Eye (tissue), 1 donor: Measurements from ENCODE around the gene GRID1.
"Not testable (repeated sequence)": the region's sequence is repeated elsewhere in the genome, so short reads cannot be mapped to it uniquely, and the experiment has no call there.

ENCODE experiments used
- DNase-seq: peaks from one replicate; pipeline ENCODE4 v3.0.0-alpha.2; 2015

The GRID1 gene

DNA sequence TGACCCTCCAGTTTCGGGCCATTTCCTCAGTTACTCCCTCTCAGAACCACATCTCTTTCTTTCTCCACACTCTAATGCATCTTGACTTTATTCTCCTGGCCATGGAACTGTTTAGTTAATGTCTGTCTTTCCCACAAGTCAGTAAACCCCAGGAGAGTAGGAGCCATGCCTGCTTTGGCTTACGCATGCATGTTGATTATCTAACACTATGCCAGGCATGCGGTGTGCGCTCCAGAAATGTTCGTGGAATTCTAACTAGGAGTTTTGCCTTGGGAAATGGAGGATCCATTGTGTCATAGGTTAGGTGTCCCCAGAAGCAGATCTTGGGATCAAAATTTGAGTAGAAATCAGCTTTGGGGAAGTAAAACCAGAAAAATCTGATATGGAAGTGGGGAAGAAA lies 308.9 kb downstream of the GRID1 start:
- DNase-seq, result no peak

DNA sequence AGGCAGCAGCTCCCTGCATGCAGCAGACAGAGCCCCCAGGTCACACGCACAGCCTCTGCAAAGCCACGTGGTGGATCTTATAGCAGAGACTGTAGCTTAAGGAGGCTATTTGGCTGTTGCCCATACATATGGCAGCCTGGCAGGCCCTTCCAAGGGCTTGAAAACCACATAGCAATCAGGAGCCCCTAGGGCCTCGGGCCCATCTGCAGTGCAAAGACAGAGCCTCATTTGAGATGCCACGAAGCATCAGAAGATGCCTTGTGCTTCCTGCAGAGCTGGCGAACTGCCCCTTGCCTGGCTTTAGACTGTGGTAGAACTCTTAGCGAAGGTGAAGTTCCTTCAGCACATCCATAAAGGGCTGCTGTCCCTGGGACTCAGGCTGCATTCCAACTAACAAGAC lies 309.9 kb downstream of the GRID1 start:
- no peak for DNase-seq

DNA sequence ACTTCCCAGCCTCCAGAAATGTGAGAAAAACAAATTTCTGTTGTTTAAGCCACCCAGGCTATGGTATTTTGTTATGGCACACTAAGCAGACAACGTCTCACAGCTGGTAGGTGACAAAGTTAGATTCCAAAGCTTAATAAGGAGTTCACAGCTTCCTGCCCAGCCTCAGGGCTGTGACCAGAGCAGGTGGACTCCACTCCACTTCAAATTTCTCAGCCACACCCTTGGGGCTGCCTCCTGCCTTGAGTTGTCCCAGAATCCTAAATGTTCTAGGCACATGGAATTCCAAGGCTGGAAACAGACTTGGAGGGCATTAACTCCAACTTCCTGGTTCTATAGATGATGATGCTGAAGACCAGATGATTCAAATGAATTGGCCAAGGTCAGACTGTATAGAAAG lies 310.7 kb downstream of the GRID1 start:
- DNase-seq, result no peak

- DNase-seq, result no peak
These were observed 312.9 kb downstream of the GRID1 start for GRCh38 chr10:86053675-86054074.

DNA sequence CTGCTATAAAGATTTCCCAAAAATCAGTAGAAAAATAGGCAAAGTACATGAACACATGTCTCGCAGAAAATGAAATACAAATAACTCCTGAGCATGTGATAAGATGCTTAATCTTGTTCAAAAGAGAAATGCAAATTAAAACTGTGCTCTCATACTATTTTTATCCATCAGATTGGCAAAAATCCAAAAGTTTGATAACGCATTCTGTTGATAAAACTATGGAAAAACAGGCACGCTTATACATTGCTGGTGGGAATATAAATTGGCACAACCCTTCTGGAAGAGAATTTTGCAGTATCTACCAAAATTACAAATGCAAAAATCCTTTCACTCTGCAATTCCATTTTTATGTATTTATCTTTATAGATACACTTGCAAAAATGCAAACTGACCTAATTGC lies 315.0 kb downstream of the GRID1 start:
- no peak for DNase-seq

DNA sequence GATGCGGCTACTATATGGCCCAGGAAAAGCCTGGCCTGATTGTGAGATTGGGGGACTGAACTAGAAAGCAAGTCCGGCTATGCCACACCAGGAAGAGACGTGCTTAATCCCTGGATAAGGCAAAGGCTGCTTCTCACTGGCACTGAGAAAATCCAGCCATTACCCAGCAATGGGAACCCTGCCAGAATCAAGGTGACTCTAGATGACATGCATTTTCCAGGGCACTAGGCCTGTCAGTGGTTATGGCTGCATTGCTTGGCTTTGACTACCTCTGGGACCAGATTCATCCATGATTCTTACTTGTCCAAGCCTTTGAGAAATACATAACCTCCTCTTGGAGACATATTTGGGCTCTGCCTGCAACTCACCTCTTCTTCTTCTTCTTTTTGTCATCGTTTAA lies 317.2 kb downstream of the GRID1 start:
- DNase-seq, result no peak

DNA sequence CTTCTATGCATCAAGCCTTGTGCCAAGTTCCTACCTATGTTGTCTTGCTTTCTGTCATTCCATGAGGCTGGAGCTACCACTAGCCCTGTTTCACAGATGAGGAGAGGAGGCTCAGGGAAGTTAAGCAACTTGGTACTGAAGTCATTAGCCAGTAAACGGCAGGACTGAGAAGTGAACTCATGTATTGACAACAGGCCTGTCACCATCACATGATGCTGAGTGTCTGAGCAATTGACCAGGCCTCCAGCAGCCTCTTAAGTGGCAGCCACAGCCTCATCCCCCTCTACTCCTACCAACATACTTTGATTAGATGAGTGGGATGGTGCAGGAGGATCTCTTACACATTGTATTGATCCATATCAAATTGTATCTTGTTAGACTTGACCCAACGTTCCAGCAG lies 317.6 kb downstream of the GRID1 start:
- DNase-seq, result no peak

GRCh38 chr10:86048571-86048970 lies 318.0 kb downstream of the GRID1 start:
- DNase-seq, result no peak

- DNase-seq, result no peak
These were observed 319.0 kb downstream of the GRID1 start for GRCh38 chr10:86047588-86047987.

GRCh38 chr10:86046845-86047460 lies 319.6 kb downstream of the GRID1 start:
- DNase-seq, result peak; percentile 44

GRCh38 chr10:86045896-86046295 lies 320.7 kb downstream of the GRID1 start:
- DNase-seq, result no peak

DNA sequence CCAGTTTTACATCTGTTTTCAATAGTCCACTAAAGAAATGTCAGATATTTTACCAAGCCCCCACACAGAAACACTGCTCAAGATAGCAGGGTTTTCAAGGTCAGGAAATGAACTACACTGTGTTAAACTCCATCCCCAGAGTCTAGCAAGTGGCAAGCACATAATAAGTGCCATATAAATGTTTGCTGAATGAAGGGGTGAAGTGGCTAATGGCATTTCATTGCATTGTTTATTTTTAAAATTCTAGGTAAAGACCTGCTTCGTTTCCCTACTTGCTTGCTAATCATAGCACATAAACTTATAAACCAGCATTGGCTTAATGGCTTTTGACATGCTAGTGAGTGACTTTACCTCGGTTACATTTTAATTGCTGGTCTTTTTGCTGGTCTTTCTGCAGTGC lies 322.6 kb downstream of the GRID1 start:
- DNase-seq, result no peak

GRCh38 chr10:86043236-86043635 lies 323.4 kb downstream of the GRID1 start:
- DNase-seq, result no peak

GRCh38 chr10:86042161-86042560 lies 324.4 kb downstream of the GRID1 start:
- no peak for DNase-seq

DNA sequence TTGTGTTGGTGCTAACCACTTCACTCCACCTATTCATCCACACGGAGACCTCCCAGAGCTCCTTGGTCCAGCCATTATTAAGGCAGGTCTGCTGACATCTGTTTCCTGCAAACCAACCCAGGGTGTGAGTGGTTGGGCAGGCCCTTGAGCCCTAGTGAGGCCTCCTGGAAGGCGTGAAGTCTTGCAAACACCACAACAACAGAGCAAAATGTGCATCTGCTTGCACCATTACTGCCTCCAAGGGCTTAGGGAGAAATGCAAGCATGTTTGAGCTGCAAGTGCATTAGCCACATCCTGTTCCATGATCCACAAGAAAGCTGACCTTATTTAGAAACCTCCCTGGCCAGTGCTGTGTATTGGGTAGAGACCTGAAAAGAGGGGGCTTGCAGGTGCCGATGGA lies 325.5 kb downstream of the GRID1 start:
- DNase-seq, result no peak

- DNase-seq, result no peak
These were observed 328.2 kb downstream of the GRID1 start for GRCh38 chr10:86038371-86038770.

GRCh38 chr10:86037096-86037495 lies 329.5 kb downstream of the GRID1 start:
- no peak for DNase-seq

DNA sequence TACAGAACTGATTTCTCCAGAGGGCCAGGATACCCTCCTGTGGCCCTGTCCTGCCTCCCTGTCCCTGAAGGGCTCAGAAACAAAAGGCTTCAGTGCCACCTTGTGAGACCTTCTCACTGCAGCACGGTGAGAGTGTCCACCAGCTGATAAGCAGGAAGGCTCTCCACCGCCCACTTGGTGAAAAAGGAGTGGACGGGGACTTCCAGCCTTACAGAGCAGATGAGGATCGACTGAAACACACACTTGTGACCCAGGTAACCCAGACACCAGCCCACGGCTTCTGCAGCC lies 330.1 kb downstream of the GRID1 start:
- no peak for DNase-seq

DNA sequence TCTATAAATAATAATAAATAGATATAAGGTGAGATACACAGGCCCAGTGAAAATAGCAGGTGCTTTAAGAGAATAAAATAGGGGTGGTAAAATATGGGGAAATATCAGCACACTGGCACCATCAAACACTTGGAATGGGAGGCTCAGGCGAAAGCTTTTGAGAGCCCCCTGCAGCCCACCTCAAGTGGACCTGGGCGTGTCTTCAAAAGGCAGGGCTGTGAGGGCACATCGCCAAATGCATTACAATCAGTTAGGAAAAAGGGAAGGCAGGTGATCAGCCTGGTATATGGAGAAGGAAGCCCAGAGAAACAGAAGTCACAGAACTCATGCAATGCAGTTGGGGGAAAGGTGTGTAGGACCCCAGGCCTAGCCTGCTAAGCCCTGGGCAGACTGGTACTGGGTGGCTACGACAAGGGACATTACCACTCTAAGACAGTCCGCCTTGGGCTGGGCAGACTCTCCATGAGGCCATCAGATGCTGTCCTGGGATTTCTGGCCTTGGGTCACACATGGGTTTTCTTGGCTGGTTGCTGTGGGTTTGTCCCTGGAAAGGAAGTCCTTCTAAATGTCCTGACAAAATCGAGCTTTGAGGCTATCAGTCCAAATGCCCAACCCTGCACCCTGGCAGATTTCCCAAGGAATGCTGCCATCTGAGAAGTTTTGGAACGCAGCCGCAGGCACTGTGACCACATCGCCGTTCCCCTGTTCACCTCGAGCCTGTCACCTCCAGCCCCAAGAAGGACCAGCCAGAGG lies 330.6 kb downstream of the GRID1 start:
- no peak for DNase-seq

GRCh38 chr10:86034710-86035109 lies 331.9 kb downstream of the GRID1 start:
- DNase-seq, result no peak

DNA sequence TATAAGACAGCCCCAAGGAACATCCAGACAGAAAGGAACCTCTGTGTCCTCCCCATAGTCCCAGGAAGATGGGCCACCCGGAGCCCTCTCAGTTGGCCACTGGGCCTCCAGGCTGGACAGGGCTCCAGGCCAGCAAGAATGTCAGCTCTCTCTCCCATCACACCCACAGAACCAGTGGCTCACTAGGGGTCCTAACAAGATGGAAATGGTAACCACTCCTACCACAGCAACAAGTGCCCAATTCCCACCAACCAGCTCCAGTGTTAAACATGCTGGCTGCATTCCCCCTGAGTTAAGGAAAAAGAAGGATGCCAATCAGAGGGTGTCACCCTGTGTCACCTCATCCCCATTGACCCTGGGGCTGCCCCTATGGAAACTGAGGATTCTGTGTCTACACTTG lies 333.0 kb downstream of the GRID1 start:
- DNase-seq, result no peak

DNA sequence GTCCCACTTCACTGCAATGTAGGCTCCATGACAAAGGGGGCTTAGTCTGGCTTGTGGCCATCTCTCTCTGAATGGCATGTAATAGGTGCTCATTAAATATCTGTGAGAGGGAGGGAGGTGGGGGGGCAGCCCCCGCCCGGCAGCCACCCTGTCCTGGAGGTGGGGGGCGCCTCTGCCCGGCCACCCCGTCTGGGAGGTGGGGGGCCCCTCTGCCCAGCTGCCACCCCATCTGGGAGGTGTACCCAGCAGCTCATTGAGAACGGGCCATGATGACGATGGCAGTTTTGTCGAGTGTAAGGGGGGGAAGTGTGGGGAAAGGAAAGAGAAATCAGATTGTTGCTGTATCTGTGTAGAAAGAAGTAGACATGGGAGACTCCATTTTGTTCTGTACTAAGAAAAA lies 334.5 kb downstream of the GRID1 start:
- DNase-seq, result not testable (repeated sequence)

DNA sequence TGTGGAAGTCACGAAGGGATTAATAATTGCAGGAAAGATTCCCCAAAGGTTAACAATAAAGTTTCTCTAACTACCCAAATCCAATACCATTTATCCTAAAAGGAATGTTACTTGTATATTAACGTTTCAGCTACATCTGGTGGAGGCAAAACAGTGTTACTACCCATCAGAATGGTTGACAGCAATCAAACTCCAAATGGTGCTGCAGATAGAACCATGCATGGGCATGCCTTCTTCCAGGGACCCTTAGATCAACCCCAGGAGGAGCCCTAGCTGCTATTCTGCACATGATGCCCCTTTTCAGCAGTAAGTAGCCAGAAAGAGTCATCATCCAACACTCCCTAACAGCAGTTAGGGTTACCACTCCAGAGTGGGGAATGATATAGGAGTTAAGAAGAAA lies 336.3 kb downstream of the GRID1 start:
- DNase-seq, result no peak

GRCh38 chr10:86027346-86027745 lies 339.2 kb downstream of the GRID1 start:
- no peak for DNase-seq

DNA sequence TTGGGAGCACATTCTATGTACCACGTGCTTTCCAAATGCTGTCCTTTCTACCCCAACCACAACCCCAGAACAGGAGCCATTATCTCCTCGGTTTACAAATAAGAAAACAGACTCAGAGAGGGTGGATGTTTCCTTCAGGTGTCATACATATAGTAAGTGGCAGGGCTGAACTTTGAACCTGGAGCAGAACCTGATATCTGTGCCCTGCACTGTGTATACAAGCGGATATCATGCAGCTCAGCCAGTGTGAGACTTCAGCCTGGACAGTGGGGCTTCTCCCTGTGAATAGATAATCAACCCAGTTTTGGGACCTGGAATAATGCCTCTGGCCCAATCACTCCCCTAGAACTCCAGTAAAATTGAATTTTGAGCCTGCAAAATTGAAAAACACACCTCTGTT lies 341.1 kb downstream of the GRID1 start:
- DNase-seq, result no peak
